Astrocyte (in vitro differentiated cells and primary cell): Measurements from ENCODE around the gene FBLN2.

ENCODE experiments used
- CTCF ChIP-seq: IDR thresholded peaks from 2 replicates; pipeline ENCODE4 v1.5.1; 2011; ENCODE audit warnings: low read depth, mild to moderate bottlenecking, inconsistent platforms, low read length, moderate library complexity; ENCODE audit not compliant: insufficient read depth
- EZH2 ChIP-seq: IDR thresholded peaks from 2 replicates; pipeline ENCODE4 v1.6.1; 2012; ENCODE audit warnings: mild to moderate bottlenecking, low read length, inconsistent platforms; ENCODE audit not compliant: insufficient read depth

GRCh38 chr3:13571831-13572750 is 23.2 kb downstream of the FBLN2 start:
- TF ChIP-seq CTCF (no peak), EZH2 (no peak)
